ENCODE data around the gene CYP2J2.
"Not testable (repeated sequence)": the region's sequence is repeated elsewhere in the genome, so short reads cannot be mapped to it uniquely, and the experiment has no call there.

Gene CYP2J2

DNA sequence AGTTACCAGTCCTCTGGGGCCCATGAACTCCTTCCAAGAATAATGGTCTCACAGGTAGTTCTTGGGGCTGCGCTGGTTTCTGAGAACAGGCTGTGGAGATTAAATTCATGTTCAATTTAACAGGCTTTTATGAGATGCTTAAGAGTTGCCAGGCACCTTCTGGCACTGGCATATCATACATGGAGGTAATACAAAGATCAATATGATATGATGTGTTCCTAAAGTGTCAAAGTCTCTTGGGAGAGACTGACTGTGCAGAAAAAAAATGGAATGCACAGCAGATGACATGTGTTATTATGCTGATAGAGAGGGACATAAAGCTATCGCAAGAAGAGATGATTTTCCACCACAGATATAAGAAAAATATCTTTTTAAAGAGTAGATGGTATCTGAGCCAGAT lies 6.8 kb downstream of the CYP2J2 start:
- no peak for DNase-seq (ENCODE audit: low read depth, low spot score)

DNA sequence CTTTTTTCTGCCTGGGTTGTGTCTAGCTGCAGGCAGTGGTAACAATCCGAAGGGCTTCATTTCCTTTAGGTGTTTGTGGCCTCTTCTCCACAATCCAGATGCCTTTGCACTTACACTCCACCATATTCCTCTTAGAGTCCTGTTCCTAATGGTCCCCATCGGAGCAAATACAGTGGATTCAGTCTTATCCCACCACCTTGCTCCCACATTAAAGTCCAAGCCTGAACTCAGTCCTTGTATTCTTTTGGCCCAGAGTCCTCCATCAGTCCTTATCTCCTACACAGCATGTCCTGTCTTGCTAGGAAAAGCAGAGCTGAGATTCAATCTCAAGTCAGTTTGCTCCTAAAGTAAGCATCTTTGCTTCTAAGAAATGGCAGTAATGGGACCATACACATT lies 8.8 kb downstream of the CYP2J2 start:
- DNase-seq (ENCODE audit: low read depth, low spot score), result no peak

DNA sequence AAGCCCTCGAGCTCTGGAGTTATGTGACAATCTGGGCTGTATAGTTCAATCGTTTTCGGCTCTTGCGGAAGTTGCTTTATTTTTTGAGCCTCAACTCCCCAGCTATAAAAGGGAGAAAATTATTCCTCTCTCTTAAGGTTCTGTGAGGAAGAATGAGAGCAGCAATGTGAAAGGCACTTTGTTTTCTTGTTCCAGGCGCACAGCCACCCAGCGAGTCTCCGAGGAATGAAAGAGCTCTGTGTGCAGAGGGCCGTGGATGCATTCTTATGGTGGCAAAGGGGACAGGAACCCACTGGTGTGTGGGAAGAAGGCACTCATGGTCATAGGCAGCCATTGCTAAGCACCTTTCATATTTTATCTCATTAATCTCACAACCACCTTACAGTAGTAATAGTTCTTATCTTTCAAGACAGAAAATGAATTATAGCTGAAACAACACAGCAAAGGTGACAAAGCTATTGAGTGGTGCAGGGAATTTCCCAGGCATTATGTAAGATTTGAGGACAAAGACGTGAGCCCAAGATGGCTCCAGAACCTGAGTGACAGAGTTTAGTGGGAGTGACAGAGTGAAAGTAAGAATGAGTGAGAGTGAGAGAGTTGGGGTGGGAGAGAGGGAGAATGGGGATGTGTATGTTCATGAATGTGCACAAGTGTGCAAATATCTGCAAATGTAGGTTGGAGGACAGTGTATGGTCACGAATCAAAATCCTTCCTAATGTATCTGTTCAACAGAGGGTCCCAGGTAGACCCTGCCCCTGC lies 9.4 kb downstream of the CYP2J2 start:
- DNase-seq (ENCODE audit: low read depth, low spot score), result no peak

DNA sequence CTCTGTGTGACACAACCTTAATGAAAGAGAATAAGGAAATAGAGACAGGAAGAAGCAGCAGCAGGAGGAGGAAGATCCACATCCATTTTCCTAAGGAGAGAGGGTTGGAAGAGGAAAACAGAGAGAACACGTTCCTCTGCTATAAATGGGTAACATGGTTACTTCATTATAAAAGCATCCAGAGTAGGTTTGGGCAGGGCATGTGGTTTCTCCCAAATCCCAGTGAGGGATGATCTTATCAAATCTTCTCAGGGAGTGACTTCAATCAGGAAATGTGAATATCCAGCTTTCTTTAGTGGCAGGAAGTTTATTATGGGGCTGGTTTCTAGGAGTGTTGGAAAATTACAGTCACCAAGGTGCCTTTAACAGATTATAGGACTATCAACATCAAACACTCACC lies 11.1 kb downstream of the CYP2J2 start:
- no peak for DNase-seq (ENCODE audit: low read depth, low spot score)

DNA sequence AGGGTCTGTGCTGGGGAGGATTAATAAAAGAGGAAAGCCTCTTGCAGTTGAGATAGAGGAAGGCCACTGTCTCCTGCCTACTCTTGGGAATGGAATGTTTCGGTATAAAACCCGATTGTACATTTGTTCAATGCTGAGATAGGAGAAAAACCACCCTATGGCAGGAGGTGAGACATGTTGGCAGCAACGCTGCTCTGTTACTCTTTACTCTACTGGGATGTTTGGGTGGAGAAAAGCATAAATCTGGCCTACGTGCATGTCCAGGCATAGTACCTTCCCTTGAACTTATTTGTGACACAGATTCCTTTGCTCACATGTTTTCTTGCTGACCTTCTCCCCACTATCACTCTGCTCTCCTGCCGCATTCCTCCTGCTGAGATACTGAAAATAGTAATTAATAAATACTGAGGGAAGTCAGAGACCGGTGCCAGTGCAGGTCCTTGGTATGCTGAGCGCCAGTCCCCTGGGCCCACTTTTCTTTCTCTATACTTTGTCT lies 11.7 kb downstream of the CYP2J2 start:
- DNase-seq (ENCODE audit: low read depth, low spot score), result not testable (repeated sequence)

DNA sequence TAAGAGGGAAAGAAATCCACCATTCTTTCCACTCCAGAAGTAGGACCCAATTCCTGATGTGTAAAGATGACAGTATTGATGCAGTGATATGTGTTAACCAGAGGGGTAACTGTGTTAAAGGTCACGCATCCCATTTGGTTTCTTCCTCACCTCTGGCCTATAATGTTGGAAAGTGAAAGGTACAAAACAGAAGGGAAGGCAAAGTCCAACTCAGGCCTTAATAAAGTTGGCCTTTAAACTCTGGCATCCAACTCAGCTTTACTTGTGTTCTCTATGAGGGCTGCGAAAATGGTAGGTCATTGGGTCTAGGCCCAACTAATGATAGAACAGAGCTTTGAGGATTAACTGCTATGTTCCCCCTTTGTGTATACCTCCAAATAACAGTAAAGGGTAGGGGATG lies 17.9 kb downstream of the CYP2J2 start:
- DNase-seq (ENCODE audit: low read depth, low spot score), result no peak

DNA sequence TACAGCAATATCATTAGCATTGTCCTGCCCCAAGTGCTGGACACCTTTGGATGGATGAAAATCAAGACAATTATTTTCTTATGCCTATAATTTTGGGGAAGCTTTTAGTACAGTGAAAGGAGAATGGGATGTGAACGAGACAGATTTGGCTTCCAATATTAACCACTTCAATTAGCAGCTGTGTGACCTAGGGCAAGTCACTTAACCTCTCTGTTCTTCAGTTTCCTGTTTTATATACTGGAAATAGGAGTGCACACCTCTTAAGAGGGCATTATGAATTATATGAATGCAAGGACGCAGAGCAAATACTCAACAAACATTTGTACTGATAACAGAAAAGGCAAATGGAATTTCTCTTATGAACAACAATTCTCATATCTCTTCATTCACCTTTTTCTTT lies 18.5 kb downstream of the CYP2J2 start:
- no peak for DNase-seq (ENCODE audit: low read depth, low spot score)

DNA sequence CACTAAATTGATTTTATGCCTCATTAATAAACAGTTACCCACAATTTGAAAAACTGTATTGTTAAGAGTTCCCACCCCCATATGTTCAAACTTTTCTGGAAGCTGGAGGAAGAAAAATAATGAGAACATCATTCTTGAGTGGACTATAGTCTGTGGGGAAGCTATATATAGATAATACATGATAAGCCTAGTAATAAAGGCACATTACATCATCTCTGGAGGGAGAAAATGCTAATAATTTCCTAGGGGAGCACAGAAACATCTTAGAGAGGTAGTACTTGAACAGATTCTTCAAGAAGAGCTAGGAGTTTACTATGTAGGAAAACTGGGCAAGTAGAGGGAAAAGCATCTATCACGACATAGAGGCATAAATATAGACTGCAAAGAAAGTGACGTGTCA lies 19.6 kb downstream of the CYP2J2 start:
- DNase-seq (ENCODE audit: low read depth, low spot score), result no peak

DNA sequence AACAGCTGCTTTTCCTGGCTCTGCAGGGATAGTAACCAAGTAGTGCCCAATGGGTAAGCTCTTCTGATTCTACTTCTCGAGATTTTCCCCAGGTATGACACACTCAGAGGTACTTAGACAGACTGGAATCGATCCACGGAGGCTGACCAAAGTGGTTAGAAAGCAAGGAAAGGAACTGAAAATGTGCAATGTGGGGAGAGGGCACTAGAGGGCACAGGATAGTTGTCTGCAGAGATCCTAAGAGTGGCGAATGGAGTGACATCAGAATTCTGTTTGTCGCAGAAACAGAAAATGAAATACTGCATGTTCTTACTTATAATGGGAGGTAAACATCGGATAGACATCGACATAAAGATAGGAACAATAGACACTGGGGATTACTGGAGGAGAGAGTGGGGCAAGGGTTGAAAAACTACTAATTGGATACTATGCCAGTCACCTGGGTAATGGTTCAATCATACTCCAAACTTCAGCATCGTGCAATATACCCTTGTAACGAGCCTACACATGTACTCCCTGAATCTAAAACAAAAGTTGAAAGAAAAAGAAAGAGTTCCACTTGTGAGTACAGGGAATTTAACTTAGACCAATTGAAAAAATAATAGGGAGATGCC lies 23.3 kb downstream of the CYP2J2 start:
- no peak for DNase-seq (ENCODE audit: low read depth, low spot score)

DNA sequence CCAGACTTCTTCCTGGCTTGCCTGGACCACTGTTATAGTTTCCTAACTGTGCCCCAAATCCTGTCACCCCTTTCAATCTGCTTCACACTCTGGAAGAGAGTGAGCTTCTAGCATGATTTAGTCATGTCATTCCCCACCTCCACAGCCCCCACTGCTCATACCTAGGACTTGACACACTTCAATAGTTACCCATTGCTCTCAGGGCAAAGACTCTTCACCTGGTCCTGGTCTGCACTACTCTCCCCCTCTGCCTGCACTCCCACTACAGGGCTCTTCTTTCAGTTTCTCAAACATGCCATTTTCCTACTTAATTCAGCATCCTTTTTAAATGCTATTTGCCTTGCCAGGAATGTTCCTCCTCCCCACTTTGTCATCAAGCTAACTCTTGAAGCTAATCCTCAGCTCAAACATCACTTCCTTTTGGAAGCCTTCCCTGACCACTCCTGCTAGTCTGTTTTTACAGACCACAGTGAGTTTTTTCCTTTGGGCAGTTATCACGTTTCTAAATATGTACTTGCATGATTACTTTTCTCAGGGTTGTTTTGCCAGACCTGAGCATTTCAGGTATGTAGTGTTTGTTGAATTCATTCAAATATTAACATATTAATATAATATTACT lies 24.7 kb downstream of the CYP2J2 start:
- DNase-seq (ENCODE audit: low read depth, low spot score), result no peak

DNA sequence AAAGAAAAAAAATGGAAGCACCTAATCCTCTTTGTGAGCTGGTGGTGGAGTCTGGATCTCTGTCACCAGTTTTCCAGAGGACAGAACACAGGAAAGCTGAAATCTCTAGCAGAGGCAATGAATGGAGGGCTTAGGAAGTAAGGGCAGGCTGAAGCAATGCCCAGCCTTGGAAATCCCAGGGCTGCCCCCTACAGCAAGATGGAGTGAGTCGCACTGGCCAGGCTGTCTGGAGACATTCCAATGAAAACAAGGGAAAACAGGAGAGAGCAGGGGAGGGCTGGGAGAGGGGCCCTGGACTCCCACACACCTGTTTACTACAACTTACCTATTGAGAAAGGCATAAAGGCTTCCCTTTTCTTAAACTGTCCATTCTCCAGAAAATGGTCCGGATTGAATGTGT lies 25.9 kb downstream of the CYP2J2 start:
- no peak for DNase-seq (ENCODE audit: low read depth, low spot score)

DNA sequence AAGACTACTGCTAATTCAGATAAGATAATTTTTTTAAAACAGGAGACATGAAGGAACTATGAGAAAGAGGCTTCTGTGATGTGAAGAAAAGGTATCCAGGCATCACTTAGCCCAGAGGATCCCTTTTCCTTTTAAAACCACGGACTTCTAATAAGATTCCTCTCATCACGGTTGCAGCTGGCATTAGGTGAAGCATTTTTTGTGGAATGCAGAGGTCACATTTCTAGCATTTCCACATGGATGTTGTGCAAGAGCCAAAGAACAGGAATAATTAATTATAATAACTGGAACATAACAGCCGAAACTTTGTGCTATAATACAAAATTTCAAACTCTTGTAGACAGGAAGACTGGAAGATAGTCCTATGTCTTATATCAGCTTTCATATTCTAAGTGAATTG lies 27.6 kb downstream of the CYP2J2 start:
- no peak for DNase-seq (ENCODE audit: low read depth, low spot score)

DNA sequence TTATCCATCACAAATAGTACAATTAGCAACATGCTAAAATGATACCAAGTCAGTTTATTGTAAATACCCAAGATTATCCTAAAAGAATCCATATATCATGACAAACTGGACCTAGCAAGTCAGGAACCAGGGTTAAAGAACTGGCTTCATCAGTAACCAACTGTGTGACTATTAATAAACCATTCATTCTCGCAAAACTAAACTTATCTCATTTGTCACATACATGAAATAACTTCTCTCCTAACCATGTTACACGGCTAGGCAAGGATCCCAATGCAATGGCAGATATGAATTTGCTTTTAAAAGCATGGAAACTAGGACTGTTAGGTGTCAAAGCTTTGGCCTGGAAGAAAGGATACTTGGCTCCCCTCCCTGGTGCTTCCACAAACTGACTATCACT lies 29.4 kb downstream of the CYP2J2 start:
- DNase-seq (ENCODE audit: low read depth, low spot score), result no peak

DNA sequence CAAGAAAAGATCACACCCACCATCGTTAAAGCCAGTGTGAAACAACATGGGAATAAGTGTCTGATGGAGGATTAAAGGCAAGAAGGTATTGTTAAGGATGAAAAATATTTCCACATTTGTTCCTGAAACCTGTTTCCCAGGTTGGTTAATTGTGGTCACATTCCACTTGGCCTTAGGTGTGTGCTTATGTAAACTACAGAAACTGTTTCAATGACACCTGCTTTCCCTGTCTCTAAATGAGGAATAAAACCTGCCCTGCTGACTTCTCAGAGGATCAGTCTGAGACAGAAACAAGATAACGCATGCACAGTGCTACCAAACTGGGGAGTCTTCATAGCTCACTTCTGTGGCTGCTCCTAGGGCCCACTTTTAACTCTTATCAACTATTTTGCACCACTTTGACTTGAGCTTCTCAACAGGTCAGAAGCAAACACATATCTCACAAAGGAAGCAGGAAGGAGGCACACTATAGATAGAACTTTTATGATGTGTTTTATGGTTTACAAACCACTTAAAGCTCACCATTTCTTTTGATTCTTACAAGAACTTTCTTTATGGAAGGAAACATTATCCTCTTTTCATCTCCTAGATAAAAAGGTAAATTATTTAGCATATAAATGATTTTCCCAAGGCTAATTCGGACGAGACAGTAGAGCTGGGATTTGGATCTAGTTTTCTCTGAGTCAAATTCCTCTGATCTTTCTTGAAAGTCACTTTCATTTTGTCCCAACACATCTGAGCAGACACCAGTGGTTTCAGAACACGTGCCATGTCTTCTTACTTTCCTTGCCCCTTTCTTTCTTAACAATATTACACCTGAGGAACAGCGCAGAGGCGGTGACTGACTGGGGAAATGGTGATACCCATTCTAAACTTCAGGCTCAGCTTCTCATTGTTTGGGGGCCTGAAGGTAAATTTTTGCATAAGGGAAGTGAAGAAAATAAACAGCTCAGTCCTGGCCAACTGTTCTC lies 33.4 kb downstream of the CYP2J2 start:
- DNase-seq (ENCODE audit: low read depth, low spot score), result no peak

DNA sequence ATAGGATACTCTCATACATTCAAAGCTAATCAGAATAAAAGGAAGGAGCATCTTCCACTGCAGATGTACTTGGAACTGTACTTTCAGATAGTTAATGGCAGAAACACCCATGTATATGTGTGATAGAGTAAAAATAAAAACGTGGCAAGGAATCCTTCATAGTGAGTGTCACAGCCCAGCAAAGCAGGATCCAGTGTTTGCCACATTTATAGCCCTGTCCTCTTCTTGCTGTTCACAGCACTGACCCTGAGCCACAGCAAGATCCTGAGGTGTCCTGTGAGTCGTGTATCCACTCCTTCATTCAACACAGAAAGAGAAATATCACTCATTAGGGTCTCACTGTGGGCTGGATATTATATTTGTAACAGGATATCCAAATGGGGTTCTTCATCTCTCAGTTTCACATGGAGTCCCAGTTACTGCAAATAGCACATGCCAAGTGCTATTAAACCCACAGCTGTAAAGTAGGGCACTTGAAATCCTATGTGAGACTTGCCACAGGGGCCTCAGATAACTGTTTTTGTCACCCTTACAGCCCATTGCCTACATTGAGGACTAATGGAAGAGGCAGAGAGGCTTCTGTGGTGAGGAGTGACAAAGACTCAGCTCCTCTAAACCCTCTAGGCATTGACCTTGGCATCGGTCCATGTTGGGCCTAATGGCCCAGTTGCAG lies 41.3 kb downstream of the CYP2J2 start:
- DNase-seq (ENCODE audit: low read depth, low spot score), result no peak

DNA sequence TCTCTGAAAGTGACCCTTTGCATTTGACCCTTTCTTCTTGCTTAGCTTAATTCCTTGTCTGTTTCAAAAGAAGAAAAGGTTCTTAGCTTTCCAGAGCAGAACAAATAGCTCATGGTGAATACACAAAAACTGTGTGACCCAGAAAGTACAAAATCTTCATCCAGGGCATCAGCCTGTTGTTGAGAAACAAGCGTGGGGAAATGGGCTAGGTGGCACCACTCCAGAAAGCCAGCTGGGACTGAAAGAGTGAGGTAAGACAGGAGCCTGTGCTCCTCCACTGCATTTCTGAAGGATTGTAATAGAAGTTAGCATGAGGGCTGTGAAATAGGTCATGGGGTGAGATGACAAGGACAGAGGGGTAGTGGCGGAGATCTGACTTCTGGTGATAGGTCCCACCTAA lies 45.8 kb downstream of the CYP2J2 start:
- DNase-seq (ENCODE audit: low read depth, low spot score), result no peak

DNA sequence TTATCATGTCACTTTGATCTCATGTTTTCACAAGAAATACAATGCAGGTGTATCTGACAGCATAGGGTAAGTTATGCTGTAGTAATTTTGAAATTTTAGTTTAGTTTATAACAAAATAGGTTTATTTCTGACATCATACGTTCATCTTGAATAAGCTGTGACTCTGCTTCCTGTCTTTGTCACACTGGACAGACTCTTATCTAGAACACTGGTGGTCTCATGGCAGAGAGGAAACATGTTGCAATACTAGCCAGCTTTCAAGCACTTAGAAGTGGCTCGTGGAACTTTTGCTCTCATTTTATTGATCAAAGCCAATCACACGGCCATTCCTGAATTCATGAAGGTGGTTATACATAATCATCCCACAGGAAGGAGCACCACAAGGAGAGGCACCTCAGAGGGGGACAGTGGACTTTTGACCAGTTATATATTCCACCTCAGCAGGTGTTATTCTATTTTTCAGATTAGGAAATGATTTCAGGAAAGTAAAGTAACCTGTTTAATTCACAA lies 46.5 kb downstream of the CYP2J2 start:
- no peak for DNase-seq (ENCODE audit: low read depth, low spot score)

DNA sequence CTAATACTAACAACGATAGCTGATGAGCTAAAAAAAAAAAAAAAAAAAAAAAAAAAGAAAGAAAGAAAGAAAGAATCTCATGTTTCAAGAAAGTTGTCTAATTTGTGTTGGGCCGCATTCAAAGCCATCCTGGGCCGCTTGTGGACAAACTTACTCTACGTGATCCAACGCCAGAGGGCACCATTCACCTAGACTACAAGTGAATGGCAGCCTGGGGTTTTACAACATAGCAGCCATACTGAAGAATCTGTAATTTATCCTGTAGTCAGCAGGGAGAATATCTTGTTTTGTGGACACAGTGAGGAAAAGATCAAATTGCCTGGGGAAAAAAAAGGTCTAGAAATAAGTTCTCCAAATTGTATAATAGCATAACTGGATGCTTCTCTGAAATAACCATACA lies 47.0 kb downstream of the CYP2J2 start:
- DNase-seq (ENCODE audit: low read depth, low spot score), result no peak

DNA sequence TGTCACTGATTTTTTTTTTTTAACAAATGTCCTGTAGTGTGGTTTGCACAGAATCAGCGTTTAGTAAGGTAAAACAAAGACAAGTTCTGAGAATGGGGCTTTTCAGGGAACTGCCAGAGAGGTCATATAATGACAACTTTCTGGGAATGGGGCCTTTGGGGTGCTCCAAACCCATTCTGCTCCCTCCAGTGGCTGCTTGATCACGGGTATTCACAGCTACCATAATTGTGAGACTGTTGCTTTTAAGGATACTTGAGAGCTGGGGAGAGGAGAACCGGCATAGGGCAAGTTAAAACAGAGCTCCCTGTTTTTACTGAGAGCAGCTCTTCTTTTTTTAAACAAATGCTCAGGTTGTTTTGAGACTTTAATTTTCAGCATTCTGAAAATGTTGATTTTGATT lies 48.2 kb downstream of the CYP2J2 start:
- DNase-seq (ENCODE audit: low read depth, low spot score), result no peak

DNA sequence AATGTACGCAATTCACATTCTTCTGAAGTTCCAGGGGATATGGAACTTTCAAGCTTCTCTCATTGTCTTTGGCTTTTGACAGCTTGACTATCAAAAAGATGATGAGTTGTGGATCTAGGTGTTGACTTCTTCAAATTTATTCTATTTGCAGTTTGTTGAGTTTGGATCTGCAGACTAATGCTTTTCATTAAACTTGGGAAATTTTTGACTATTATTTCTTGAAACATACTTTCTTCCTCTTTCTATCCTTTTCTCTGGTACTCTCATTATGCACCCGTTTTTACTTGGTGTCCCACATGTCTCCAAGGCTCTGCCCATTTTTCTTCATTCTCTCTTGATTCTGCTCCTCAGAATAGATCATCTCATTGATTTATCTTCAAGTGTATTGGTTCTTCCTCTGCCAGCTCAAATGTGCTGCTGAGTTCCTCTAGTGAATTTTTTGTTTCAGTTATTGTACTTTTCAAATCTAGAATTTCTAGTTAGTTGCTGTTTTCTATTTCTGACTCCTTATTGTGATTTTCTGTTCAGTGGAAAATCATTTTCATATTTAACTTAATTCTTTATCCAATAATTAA lies 49.4 kb downstream of the CYP2J2 start:
- DNase-seq (ENCODE audit: low read depth, low spot score), result no peak

DNA sequence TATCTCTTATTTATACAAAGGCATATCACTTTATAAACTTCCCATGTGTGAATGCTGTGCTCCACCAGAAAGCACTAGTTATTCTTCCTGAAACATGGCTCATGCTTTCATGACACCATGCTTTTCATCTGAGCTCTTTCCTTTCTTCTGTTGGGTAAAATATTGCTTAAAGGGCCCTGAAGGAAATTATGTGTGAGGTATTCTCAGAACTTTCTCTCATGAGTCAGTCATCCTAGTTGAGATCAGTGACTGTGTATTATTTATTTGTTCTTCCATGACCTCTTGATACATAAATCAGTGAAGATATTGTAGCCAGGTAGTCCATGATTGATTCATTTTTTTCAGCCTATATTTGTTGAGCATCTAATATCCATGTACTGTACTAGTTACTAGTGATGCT lies 54.8 kb downstream of the CYP2J2 start:
- DNase-seq (ENCODE audit: low read depth, low spot score), result no peak

Data from activated CD4-positive, CD25-positive, alpha-beta regulatory T cell treated with anti-CD3 and anti-CD28 coated beads, Interleukin-2, amount 50 U/mL, for 16 hours (primary cell).